PC-9 (cell line): Measurements from ENCODE around the gene WDR5.

Source experiments
- EZH2 ChIP-seq: fragments of 200-600 bp; sonication (generic); IDR thresholded peaks from 2 replicates; pipeline ENCODE4 v1.8.0; 2017; ENCODE audit warnings: antibody characterized with exemption, low read depth
- TF ChIP-seq, protein P1 (sequence below): fragments of 200-600 bp; sonication (generic); conservative IDR thresholded peaks from 2 replicates; pipeline ENCODE4 v1.6.1; 2017; ENCODE audit warnings: mixed run types, antibody characterized with exemption, mild to moderate bottlenecking, moderate library complexity

DNA sequence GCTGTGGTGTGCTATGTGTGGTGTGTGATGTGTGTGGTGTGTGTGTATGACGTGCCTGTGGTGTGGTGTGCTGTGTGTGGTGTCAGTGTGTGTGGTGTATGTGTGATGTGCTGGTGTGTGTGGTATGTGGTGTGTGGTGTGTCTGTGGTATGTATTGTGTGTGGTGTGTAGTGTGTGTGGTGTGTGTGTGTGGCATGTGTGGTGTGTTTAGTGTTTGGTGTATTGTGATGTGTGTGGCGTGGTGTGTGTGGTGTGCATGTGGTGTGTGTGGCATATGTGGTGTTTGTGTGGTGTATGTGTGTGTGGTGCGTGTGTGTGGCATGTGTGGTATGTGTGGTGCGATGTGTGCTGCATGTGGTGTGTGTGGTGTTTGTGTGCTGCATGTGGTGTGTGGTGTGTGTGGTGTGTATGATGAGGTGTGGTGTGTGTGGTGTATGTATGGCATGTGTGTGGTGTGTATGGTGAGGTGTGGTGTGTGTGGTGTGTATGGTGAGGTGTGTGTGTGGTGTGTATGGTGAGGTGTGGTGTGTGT is 46.7 kb downstream of the WDR5 start:
- TF ChIP-seq, protein P1, sequence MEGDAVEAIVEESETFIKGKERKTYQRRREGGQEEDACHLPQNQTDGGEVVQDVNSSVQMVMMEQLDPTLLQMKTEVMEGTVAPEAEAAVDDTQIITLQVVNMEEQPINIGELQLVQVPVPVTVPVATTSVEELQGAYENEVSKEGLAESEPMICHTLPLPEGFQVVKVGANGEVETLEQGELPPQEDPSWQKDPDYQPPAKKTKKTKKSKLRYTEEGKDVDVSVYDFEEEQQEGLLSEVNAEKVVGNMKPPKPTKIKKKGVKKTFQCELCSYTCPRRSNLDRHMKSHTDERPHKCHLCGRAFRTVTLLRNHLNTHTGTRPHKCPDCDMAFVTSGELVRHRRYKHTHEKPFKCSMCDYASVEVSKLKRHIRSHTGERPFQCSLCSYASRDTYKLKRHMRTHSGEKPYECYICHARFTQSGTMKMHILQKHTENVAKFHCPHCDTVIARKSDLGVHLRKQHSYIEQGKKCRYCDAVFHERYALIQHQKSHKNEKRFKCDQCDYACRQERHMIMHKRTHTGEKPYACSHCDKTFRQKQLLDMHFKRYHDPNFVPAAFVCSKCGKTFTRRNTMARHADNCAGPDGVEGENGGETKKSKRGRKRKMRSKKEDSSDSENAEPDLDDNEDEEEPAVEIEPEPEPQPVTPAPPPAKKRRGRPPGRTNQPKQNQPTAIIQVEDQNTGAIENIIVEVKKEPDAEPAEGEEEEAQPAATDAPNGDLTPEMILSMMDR, result no peak
- no peak for TF ChIP-seq EZH2
